Endothelial cell of umbilical vein (primary cell): ENCODE measurements around the gene DGUOK.

Experiments
- CTCF ChIP-seq, 2 donors: IDR thresholded peaks; 1 replicate in 1 of 2; 2 replicates in 1 of 2; pipeline ENCODE4 v1.5.1; 2011; ENCODE audit warnings: low read length in 2 of 2, mild to moderate bottlenecking in 2 of 2, moderate library complexity in 2 of 2, control low read depth in 1 of 2, inconsistent platforms in 1 of 2, low read depth in 1 of 2; ENCODE audit not compliant: insufficient read depth in 1 of 2; ENCODE audit errors: extremely low read depth in 1 of 2
- EZH2 ChIP-seq: IDR thresholded peaks from 2 replicates; pipeline ENCODE4 v1.6.1; 2012; ENCODE audit warnings: borderline replicate concordance, low read depth, mild to moderate bottlenecking, moderate library complexity, low read length, inconsistent platforms; ENCODE audit not compliant: severe bottlenecking
- JUN ChIP-seq: IDR thresholded peaks from 2 replicates; pipeline ENCODE4 v1.6.1; 2011; ENCODE audit warnings: borderline replicate concordance, low read depth; ENCODE audit not compliant: insufficient read length, insufficient read depth
- MAX ChIP-seq: IDR thresholded peaks from 2 replicates; pipeline ENCODE4 v1.6.1; 2011; ENCODE audit not compliant: insufficient read depth, insufficient read length
- POLR2A ChIP-seq: IDR thresholded peaks from 2 replicates; pipeline ENCODE4 v1.6.1; 2012; ENCODE audit warnings: low read depth, mild to moderate bottlenecking, control low read depth, low read length

GRCh38 chr2:73970141-73970803, 43.6 kb downstream of the DGUOK start:
- TF ChIP-seq CTCF (IDR thresholded peaks at IDR 0.05; ENCODE audit: extremely low read depth in 1 of 2, insufficient read depth in 1 of 2, low read depth in 1 of 2, low read length in 2 of 2): no peak
- TF ChIP-seq POLR2A: no peak
- no peak for TF ChIP-seq EZH2
- no peak for TF ChIP-seq MAX
- no peak for TF ChIP-seq JUN
